Progenitor cell of endocrine pancreas (in vitro differentiated cells): ENCODE results near the gene CRHR1. TPM values are rescaled to one million over a fixed set of nuclear protein-coding genes. Genes with fewer than 3 reads are reported as not detected.

Experiments
- DNase-seq: peaks from one replicate; pipeline ENCODE4 v3.0.0; 2021; ENCODE audit warnings: low spot score; ENCODE audit not compliant: unreplicated experiment
- H3K27ac Mint-ChIP-seq: 2 replicates; pipeline ENCODE4 v1.8.0; 2021; ENCODE audit warnings: mild to moderate bottlenecking, moderate library complexity, mixed read lengths
- H3K27me3 Mint-ChIP-seq: 2 replicates; pipeline ENCODE4 v1.8.0; 2021; ENCODE audit warnings: mixed read lengths
- H3K36me3 Mint-ChIP-seq: 2 replicates; pipeline ENCODE4 v1.8.0; 2022; ENCODE audit warnings: mixed read lengths; ENCODE audit not compliant: insufficient read depth
- H3K4me1 Mint-ChIP-seq: 2 replicates; pipeline ENCODE4 v1.8.0; 2021; ENCODE audit warnings: low read depth, mixed read lengths
- H3K4me3 Mint-ChIP-seq: 2 replicates; pipeline ENCODE4 v1.8.0; 2021; ENCODE audit warnings: low read depth, mild to moderate bottlenecking, moderate library complexity, mixed read lengths
- H3K9me3 Mint-ChIP-seq: 2 replicates; pipeline ENCODE4 v1.8.0; 2021; ENCODE audit warnings: low read depth, mixed read lengths
- total RNA-seq: library from RNA; stranded (reverse); gene quantifications from 2 replicates; pipeline ENCODE4 v1.2.1, GENCODE V29; 2021
- TF ChIP-seq, protein P1 (sequence below): fragments of 200-600 bp; sonication (generic); IDR thresholded peaks from one replicate; pipeline ENCODE4 v1.5.0; 2021; ENCODE audit warnings: antibody characterized with exemption, mild to moderate bottlenecking; ENCODE audit not compliant: unreplicated experiment

Gene CRHR1
- total RNA-seq, 1 donor from 2014 or later: not detected

DNA sequence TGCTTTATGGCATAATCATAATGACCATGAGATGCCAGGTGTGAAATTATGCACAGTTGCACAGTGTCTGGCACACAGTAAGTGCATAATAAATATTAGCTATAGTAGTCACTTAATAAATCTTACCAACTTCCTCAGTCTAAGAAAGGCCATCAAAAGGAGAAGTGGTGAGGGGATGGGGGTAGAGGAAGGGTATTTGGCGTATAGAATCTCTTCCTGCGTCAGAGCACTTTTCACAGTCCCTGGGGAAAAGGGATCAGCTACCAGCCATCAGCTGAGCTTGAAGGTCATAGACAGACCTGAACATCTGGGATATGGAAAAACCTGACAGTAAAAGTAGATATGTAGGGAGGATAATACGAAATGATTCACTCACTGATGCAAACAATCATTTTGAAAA is 5.8 kb downstream of the CRHR1 start:
- no peak for DNase-seq
- no peak overlapping the region for H3K4me3 Mint-ChIP-seq
- peaks cover 80% of the 10 kb centered on the region for H3K27me3 Mint-ChIP-seq
- no peak overlapping the region for H3K27ac Mint-ChIP-seq
- TF ChIP-seq, protein P1, sequence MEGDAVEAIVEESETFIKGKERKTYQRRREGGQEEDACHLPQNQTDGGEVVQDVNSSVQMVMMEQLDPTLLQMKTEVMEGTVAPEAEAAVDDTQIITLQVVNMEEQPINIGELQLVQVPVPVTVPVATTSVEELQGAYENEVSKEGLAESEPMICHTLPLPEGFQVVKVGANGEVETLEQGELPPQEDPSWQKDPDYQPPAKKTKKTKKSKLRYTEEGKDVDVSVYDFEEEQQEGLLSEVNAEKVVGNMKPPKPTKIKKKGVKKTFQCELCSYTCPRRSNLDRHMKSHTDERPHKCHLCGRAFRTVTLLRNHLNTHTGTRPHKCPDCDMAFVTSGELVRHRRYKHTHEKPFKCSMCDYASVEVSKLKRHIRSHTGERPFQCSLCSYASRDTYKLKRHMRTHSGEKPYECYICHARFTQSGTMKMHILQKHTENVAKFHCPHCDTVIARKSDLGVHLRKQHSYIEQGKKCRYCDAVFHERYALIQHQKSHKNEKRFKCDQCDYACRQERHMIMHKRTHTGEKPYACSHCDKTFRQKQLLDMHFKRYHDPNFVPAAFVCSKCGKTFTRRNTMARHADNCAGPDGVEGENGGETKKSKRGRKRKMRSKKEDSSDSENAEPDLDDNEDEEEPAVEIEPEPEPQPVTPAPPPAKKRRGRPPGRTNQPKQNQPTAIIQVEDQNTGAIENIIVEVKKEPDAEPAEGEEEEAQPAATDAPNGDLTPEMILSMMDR: no peak
- H3K9me3 Mint-ChIP-seq: no peaks in the 10 kb centered on the region
- H3K4me1 Mint-ChIP-seq: peaks cover 4% of the 10 kb centered on the region
- H3K36me3 Mint-ChIP-seq: no peaks in the 10 kb centered on the region

DNA sequence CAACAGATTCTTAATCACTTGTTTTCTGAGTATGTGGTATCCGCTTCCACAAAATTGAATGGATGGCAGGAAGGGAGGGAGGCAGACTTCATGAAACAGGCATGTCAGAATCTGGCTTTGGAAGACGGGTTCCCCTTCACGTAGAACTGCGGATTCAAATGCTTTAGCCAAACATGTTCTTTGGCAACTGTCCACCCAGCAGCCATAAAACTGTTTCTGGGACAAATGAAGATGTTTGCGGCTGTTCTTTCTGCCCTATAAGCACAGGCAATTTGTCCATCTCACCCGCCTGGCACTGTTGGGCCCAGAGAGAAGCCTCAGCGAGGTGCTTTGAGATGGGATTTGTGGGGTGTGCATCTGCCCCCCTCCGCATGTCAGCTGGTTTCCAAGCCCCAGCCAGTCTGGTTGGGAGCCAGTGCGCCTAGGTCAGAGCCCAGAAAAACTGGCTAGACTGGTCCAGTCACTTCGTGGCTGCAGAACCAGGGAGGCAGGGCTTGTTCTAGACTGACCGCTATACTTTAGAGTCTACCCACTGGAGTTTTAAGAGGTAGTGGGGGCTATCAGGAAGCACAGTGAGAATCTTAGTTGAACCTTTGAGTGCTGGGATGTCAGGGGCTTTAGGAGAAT is 6.3 kb downstream of the CRHR1 start:
- Mint-ChIP-seq H3K9me3 (no peaks in the 10 kb centered on the region), H3K27me3 (peaks cover 82% of the 10 kb centered on the region), H3K36me3 (no peaks in the 10 kb centered on the region), H3K4me1 (peaks cover 4% of the 10 kb centered on the region), H3K4me3 (no peak overlapping the region), H3K27ac (no peak overlapping the region)
- TF ChIP-seq, protein P1: no peak
- DNase-seq: no peak

GRCh38 chr17:45791041-45791582 is 7.0 kb downstream of the CRHR1 start:
- DNase-seq: no peak
- Mint-ChIP-seq H3K9me3 (no peaks in the 10 kb centered on the region), H3K27ac (no peak overlapping the region), H3K27me3 (peaks cover 79% of the 10 kb centered on the region), H3K4me3 (no peak overlapping the region), H3K4me1 (peaks cover under 1% of the 10 kb centered on the region), H3K36me3 (no peaks in the 10 kb centered on the region)
- TF ChIP-seq, protein P1: no peak

DNA sequence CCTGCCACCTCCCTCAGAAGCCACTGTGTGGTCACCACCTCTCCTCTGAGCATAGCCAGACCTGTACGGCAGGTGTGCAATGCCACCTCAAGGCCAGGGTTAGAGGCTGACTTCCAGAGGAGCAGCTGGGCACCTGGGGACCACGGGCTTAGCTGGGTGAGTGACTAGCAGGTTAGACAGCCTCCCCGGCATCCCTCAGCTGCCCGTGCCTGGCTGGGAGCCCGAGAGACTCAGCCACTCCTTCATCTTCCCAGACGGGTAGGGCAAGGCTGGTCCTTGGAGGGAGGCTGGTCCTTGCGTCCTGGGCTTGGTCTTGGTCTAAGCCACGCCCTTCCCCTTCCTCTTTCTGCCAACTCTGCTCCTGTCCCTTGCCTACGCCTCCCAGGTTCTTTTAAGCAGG is 7.8 kb downstream of the CRHR1 start:
- no peak for DNase-seq
- no peak overlapping the region for H3K27ac Mint-ChIP-seq
- TF ChIP-seq, protein P1: no peak
- H3K4me1 Mint-ChIP-seq: no peaks in the 10 kb centered on the region
- no peak overlapping the region for H3K4me3 Mint-ChIP-seq
- H3K27me3 Mint-ChIP-seq: peaks cover 80% of the 10 kb centered on the region
- H3K36me3 Mint-ChIP-seq: no peaks in the 10 kb centered on the region
- no peaks in the 10 kb centered on the region for H3K9me3 Mint-ChIP-seq

DNA sequence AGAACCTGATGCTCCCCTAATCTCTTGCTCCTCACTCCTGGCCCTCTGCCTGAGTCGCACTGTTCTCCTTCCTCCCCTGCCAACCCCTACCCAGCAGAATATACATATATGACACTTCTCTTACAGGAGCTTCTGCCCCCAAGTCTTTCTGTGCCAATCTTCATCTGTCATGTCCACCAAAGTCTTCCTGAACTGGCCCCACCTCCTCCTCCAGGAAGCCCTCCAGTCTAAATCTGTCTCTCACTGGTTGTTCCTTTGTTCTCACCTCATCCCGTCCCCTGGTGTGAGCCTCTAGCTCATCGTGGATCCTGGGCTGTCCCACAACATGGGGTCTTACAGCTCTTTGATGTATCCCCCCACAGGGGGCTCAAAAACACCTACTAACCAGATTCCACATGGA is 8.3 kb downstream of the CRHR1 start:
- no peaks in the 10 kb centered on the region for H3K4me1 Mint-ChIP-seq

More for the DNA sequence above, 8.3 kb downstream of the CRHR1 start:
- no peak overlapping the region for H3K4me3 Mint-ChIP-seq
- DNase-seq: no peak
- TF ChIP-seq, protein P1: no peak
- no peaks in the 10 kb centered on the region for H3K36me3 Mint-ChIP-seq
- no peaks in the 10 kb centered on the region for H3K9me3 Mint-ChIP-seq
- no peak overlapping the region for H3K27ac Mint-ChIP-seq
- H3K27me3 Mint-ChIP-seq: peaks cover 76% of the 10 kb centered on the region
